CD14-positive monocyte (primary cell): ENCODE measurements around the gene AGAP1. TPM values are rescaled to one million over a fixed set of nuclear protein-coding genes. Genes with fewer than 3 reads are reported as not detected.

Source experiments
- DNase-seq, 3 donors: peaks; one replicate each; pipeline ENCODE4 v3.0.0-alpha.2; 2011 to 2022
- H2AFZ ChIP-seq: 2 replicates; pipeline ENCODE4 v1.6.0; 2012; ENCODE audit warnings: mild to moderate bottlenecking, low read depth, low read length, inconsistent platforms; ENCODE audit not compliant: insufficient read depth, poor library complexity, severe bottlenecking
- H3K27ac ChIP-seq, 2 donors: 1 replicate in 1 of 2; 2 replicates in 1 of 2; pipeline ENCODE4 v1.5.1; 2012 to 2013; ENCODE audit warnings: low read length in 2 of 2, control low read depth in 1 of 2, inconsistent platforms in 1 of 2, low read depth in 1 of 2, mild to moderate bottlenecking in 1 of 2
- H3K27me3 ChIP-seq, 2 donors: one replicate each; pipeline versions ENCODE4 v1.6.0 to v1.6.1; 2011 to 2013; ENCODE audit warnings: low read length in 2 of 2; ENCODE audit not compliant: control insufficient read depth in 2 of 2, insufficient read depth in 2 of 2
- H3K36me3 ChIP-seq, 2 donors: replicated peaks in 1 of 2; 1 replicate in 1 of 2; 2 replicates in 1 of 2; pipeline versions ENCODE4 v1.5.1 to v1.6.1; 2012 to 2013; ENCODE audit warnings: low read length in 2 of 2, control low read depth in 1 of 2, inconsistent platforms in 1 of 2, mild to moderate bottlenecking in 1 of 2; ENCODE audit not compliant: insufficient read depth in 2 of 2, control insufficient read depth in 1 of 2
- H3K4me1 ChIP-seq, 2 donors: 1 replicate in 1 of 2; 2 replicates in 1 of 2; pipeline versions ENCODE4 v1.5.1 to v1.6.1; 2012 to 2013; ENCODE audit warnings: low read length in 2 of 2, control low read depth in 1 of 2, inconsistent platforms in 1 of 2, mild to moderate bottlenecking in 1 of 2, moderate library complexity in 1 of 2; ENCODE audit not compliant: insufficient read depth in 2 of 2, control insufficient read depth in 1 of 2
- H3K4me2 ChIP-seq: replicated peaks from 2 replicates; pipeline ENCODE3; 2012; ENCODE audit warnings: low read length, moderate library complexity, mild to moderate bottlenecking; ENCODE audit not compliant: poor library complexity, severe bottlenecking; ENCODE audit errors: extremely low read depth
- H3K4me3 ChIP-seq, 3 experiments: fragments of 200-600 bp in 1 of 3; sonication (generic) in 1 of 3; replicated peaks in 1 of 3; 1 replicate in 2 of 3; 2 replicates in 1 of 3; pipeline ENCODE4 v1.5.1; 2011 to 2013; ENCODE audit warnings: low read length in 3 of 3, mild to moderate bottlenecking in 3 of 3, control low read depth in 2 of 3, low read depth in 2 of 3, inconsistent platforms in 1 of 3, moderate library complexity in 1 of 3
- H3K79me2 ChIP-seq: 2 replicates; pipeline ENCODE4 v1.6.0; 2012; ENCODE audit warnings: mild to moderate bottlenecking, control low read depth, inconsistent platforms, low read length, moderate library complexity; ENCODE audit not compliant: insufficient read depth
- H3K9ac ChIP-seq: 2 replicates; pipeline ENCODE4 v1.6.0; 2017; ENCODE audit warnings: low read length, mild to moderate bottlenecking; ENCODE audit not compliant: insufficient read depth, poor library complexity, severe bottlenecking
- H3K9me3 ChIP-seq, 2 donors: replicated peaks in 1 of 2; 1 replicate in 1 of 2; 2 replicates in 1 of 2; pipeline versions ENCODE4 v1.5.1 to v1.6.1; 2012 to 2013; ENCODE audit warnings: low read length in 2 of 2, control low read depth in 1 of 2; ENCODE audit not compliant: control insufficient read depth in 1 of 2, insufficient read depth in 1 of 2
- H4K20me1 ChIP-seq: 2 replicates; pipeline ENCODE4 v1.6.0; 2012; ENCODE audit warnings: mild to moderate bottlenecking, low read length, control low read depth, moderate library complexity; ENCODE audit not compliant: insufficient read depth
- H3K27ac Mint-ChIP-seq, 7 donors: one replicate each; pipeline ENCODE4 v1.8.0; 2020; ENCODE audit warnings: mild to moderate bottlenecking in 7 of 7, mixed read lengths in 7 of 7, moderate library complexity in 6 of 7, inconsistent platforms in 2 of 7
- H3K27me3 Mint-ChIP-seq, 3 donors: one replicate each; pipeline ENCODE4 v1.8.0; 2021 to 2022; ENCODE audit warnings: low read depth in 3 of 3, mild to moderate bottlenecking in 3 of 3, mixed read lengths in 3 of 3, moderate library complexity in 3 of 3, inconsistent platforms in 1 of 3
- H3K36me3 Mint-ChIP-seq, 2 donors: one replicate each; pipeline ENCODE4 v1.8.0; 2020; ENCODE audit warnings: mixed read lengths in 2 of 2, inconsistent platforms in 1 of 2, mild to moderate bottlenecking in 1 of 2
- H3K4me1 Mint-ChIP-seq: one replicate; pipeline ENCODE4 v1.8.0; 2020; ENCODE audit warnings: mild to moderate bottlenecking, mixed read lengths
- H3K4me3 Mint-ChIP-seq, 2 donors: one replicate each; pipeline ENCODE4 v1.8.0; 2020; ENCODE audit warnings: mild to moderate bottlenecking in 2 of 2, mixed read lengths in 2 of 2, moderate library complexity in 1 of 2
- H3K9me3 Mint-ChIP-seq, 7 donors: one replicate each; pipeline ENCODE4 v1.8.0; 2020 to 2022; ENCODE audit warnings: mixed read lengths in 7 of 7, mild to moderate bottlenecking in 6 of 7, moderate library complexity in 6 of 7, inconsistent platforms in 2 of 7
- WGBS: methylation state at CpG from one replicate; pipeline ENCODE4 v1.1.5; 2013; ENCODE audit warnings: missing lambda C conversion rate; ENCODE audit not compliant: insufficient coverage; 5-methylcytosine and 5-hydroxymethylcytosine counted together
- intact Hi-C, 2 donors: fragments of 100-400 bp; cut with micrococcal nuclease; formaldehyde crosslinking; loops; one replicate each; pipeline versions ENCODE4 v1.15.0 to v1.15.1; 2023
- polyA plus RNA-seq, 3 donors: library from polyadenylated mRNA; depleted of rRNA in 1 of 3; unstranded in 2 of 3; stranded (reverse) in 1 of 3; fragments of 300-500 nt in 2 of 3; fragments of >200 nt in 1 of 3; fragmentation: Illumina TruSeq in 2 of 3; gene quantifications; 1 replicate in 2 of 3; 2 replicates in 1 of 3; pipeline ENCODE4 v1.2.3, GENCODE V29; 2012 to 2021
- TF ChIP-seq, protein P1 (sequence below): fragments of 200-600 bp; IDR thresholded peaks from one replicate; pipeline ENCODE4 v1.8.0; 2022; ENCODE audit warnings: antibody characterized with exemption, mild to moderate bottlenecking

AGAP1 gene
- polyA plus RNA-seq, 3 donors = 0.12 TPM; not detected in 2

GRCh38 chr2:235518322-235519090 is 24.7 kb downstream of the AGAP1 start:
- WGBS = 80% methylated on average over 8 of the region's 11 CpGs
- Histone ChIP-seq H4K20me1 (no peaks in the 10 kb centered on the region), H3K79me2 (no peaks in the 10 kb centered on the region), H3K4me2 (no peak overlapping the region), H3K4me1 (no peaks in the 10 kb centered on the region), H3K27ac (no peak overlapping the region), H3K36me3 (no peaks in the 10 kb centered on the region), H3K9me3 (peaks cover 0 to 4% of the 10 kb centered on the region in 2 donors), H3K4me3 (no peak overlapping the region), H2AFZ (no peak overlapping the region), H3K9ac (no peak overlapping the region), H3K27me3 (no peaks in the 10 kb centered on the region)
- no peak for DNase-seq
- no peak overlapping the region for H3K27ac Mint-ChIP-seq
- peaks cover 0 to 4% (median 2%) of the 10 kb centered on the region in 3 donors for H3K27me3 Mint-ChIP-seq
- no peaks in the 10 kb centered on the region for H3K4me1 Mint-ChIP-seq
- no peaks in the 10 kb centered on the region for H3K36me3 Mint-ChIP-seq
- intact Hi-C loops = no loop called here
- H3K4me3 Mint-ChIP-seq = no peak overlapping the region
- TF ChIP-seq, protein P1, sequence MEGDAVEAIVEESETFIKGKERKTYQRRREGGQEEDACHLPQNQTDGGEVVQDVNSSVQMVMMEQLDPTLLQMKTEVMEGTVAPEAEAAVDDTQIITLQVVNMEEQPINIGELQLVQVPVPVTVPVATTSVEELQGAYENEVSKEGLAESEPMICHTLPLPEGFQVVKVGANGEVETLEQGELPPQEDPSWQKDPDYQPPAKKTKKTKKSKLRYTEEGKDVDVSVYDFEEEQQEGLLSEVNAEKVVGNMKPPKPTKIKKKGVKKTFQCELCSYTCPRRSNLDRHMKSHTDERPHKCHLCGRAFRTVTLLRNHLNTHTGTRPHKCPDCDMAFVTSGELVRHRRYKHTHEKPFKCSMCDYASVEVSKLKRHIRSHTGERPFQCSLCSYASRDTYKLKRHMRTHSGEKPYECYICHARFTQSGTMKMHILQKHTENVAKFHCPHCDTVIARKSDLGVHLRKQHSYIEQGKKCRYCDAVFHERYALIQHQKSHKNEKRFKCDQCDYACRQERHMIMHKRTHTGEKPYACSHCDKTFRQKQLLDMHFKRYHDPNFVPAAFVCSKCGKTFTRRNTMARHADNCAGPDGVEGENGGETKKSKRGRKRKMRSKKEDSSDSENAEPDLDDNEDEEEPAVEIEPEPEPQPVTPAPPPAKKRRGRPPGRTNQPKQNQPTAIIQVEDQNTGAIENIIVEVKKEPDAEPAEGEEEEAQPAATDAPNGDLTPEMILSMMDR = no peak
- H3K9me3 Mint-ChIP-seq = peaks cover 0 to 4% (median 2%) of the 10 kb centered on the region in 7 donors

DNA sequence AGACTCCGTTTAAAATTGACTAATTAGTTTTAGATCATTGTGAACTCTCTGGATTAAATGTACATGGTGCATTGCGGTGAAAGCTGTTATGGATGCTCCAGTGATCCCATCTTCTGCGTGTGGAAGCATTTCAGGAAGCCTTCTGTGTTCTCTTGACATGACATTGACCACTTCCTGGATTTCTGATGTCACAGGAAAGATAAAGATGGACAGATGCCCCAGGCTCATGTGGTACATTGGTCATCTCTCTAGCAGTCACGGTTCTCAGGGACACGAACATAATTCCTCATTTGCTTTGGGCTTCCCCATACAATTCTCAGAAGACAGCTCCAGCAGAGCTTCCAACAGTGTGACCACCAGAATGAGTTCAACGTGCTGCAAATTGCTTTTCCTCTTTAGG is 26.9 kb downstream of the AGAP1 start:
- Histone ChIP-seq H3K27ac (no peak overlapping the region), H3K4me3 (no peak overlapping the region), H4K20me1 (no peaks in the 10 kb centered on the region), H3K4me1 (no peaks in the 10 kb centered on the region), H3K79me2 (no peaks in the 10 kb centered on the region), H3K27me3 (no peaks in the 10 kb centered on the region), H3K36me3 (no peaks in the 10 kb centered on the region), H3K9me3 (peaks cover 0 to 4% of the 10 kb centered on the region in 2 donors), H2AFZ (no peak overlapping the region), H3K9ac (no peak overlapping the region), H3K4me2 (no peak overlapping the region)
- Mint-ChIP-seq H3K4me1 (no peaks in the 10 kb centered on the region), H3K4me3 (no peak overlapping the region), H3K27ac (no peak overlapping the region), H3K9me3 (peaks cover 0 to 4% (median 0%) of the 10 kb centered on the region in 7 donors), H3K36me3 (no peaks in the 10 kb centered on the region), H3K27me3 (peaks cover 0 to 3% (median 2%) of the 10 kb centered on the region in 3 donors)
- WGBS = 91% methylated on average over 6 of the region's 6 CpGs
- no peak for DNase-seq
- TF ChIP-seq, protein P1 = no peak
- intact Hi-C loops = no loop called here
